GM21723 (cell line): ENCODE measurements around the gene CEP128.

ENCODE experiments used
- ATAC-seq: cut with Tn5 transposase; IDR thresholded peaks from one replicate; pipeline ENCODE4 v1.9.1; 2021; ENCODE audit warnings: mild to moderate bottlenecking, moderate library complexity; ENCODE audit not compliant: unreplicated experiment

The CEP128 gene

GRCh38 chr14:80941241-80942185 is at the start of gene CEP128:
Gene CEP128, minus strand, starts transcription at chr14:80941738.
- peak; percentile 98 for ATAC-seq

- ATAC-seq = no peak
Observed at GRCh38 chr14:80988735-80989429, 47.3 kb upstream of the CEP128 start.

- ATAC-seq = no peak
Observed at GRCh38 chr14:80988192-80988591, 46.7 kb upstream of the CEP128 start.

- peak; percentile 86 for ATAC-seq
Observed at GRCh38 chr14:80987235-80988032, 45.9 kb upstream of the CEP128 start.

- no peak for ATAC-seq
Observed at GRCh38 chr14:80982711-80983110, 41.2 kb upstream of the CEP128 start.

GRCh38 chr14:80981673-80982072 is 40.1 kb upstream of the CEP128 start:
- ATAC-seq = no peak

- ATAC-seq = no peak
Observed at GRCh38 chr14:80981156-80981555, 39.6 kb upstream of the CEP128 start.

- no peak for ATAC-seq
Observed at GRCh38 chr14:80979951-80980350, 38.4 kb upstream of the CEP128 start.

- no peak for ATAC-seq
Observed at GRCh38 chr14:80978403-80978802, 36.9 kb upstream of the CEP128 start.

GRCh38 chr14:80977221-80977620 is 35.7 kb upstream of the CEP128 start:
- no peak for ATAC-seq

- no peak for ATAC-seq
Observed at GRCh38 chr14:80974679-80975078, 33.1 kb upstream of the CEP128 start.

- ATAC-seq = no peak
Observed at GRCh38 chr14:80973931-80974641, 32.5 kb upstream of the CEP128 start.

- no peak for ATAC-seq
Observed at GRCh38 chr14:80965037-80965436, 23.5 kb upstream of the CEP128 start.

GRCh38 chr14:80959496-80959895 is 18.0 kb upstream of the CEP128 start:
- ATAC-seq = peak; percentile 98

GRCh38 chr14:80958939-80959338 is 17.4 kb upstream of the CEP128 start:
- ATAC-seq = no peak

GRCh38 chr14:80958226-80958625 is 16.7 kb upstream of the CEP128 start:
- ATAC-seq = no peak

- ATAC-seq = no peak
Observed at GRCh38 chr14:80957613-80958012, 16.1 kb upstream of the CEP128 start.

GRCh38 chr14:80956922-80957321 is 15.4 kb upstream of the CEP128 start:
- ATAC-seq = no peak

GRCh38 chr14:80956102-80956501 is 14.6 kb upstream of the CEP128 start:
- ATAC-seq = no peak

GRCh38 chr14:80955416-80955941 is 13.9 kb upstream of the CEP128 start, which contains the start of gene TSHR:
Gene TSHR, plus strand, starts transcription at chr14:80955621. Its CDS starts 60 bp downstream, at chr14:80955681.
- no peak for ATAC-seq
